ENCODE measurements around the gene KIAA1328. TPM values are rescaled to one million over a fixed set of nuclear protein-coding genes. Genes with fewer than 3 reads are reported as not detected.

The KIAA1328 gene
- total RNA-seq, 4 donors from 2014 or later = 23.4 to 53.3 (median 26.8) TPM

GRCh38 chr18:36839835-36840234 is 10.9 kb downstream of the KIAA1328 start:
- no peak for DNase-seq (ENCODE audit: low spot score in 2 of 2)
- H3K9me3 ChIP-seq = peaks cover 0 to 4% (median 0%) of the 10 kb centered on the region in 4 donors
- H3K36me3 ChIP-seq = peaks cover 0 to 56% (median 0%) of the 10 kb centered on the region in 3 donors
- no peaks in the 10 kb centered on the region for H3K4me1 ChIP-seq
- WGBS, 2 donors = 96% methylated on average over 4 of the region's 4 CpGs
- H3K27ac ChIP-seq = no peak overlapping the region
- no peaks in the 10 kb centered on the region for H3K27me3 ChIP-seq
- no peak overlapping the region for H3K4me3 ChIP-seq
- TF ChIP-seq POLR2A (IDR thresholded peaks at IDR 0.05) (no peak), EP300 (IDR thresholded peaks at IDR 0.05) (no peak), CTCF (IDR thresholded peaks at IDR 0.05) (no peak)

GRCh38 chr18:36843199-36843598 is 14.3 kb downstream of the KIAA1328 start:
- Histone ChIP-seq H3K4me1 (no peaks in the 10 kb centered on the region), H3K4me3 (no peak overlapping the region), H3K27me3 (no peaks in the 10 kb centered on the region), H3K9me3 (peaks cover 0 to 4% (median 0%) of the 10 kb centered on the region in 4 donors), H3K27ac (no peak overlapping the region), H3K36me3 (peaks cover 0 to 24% (median 0%) of the 10 kb centered on the region in 3 donors)
- DNase-seq (ENCODE audit: low spot score in 2 of 2) = no peak
- 90 to 98% methylated on average over 5 of the region's 5 CpGs for WGBS, 2 donors
- TF ChIP-seq CTCF (IDR thresholded peaks at IDR 0.05) (no peak), POLR2A (IDR thresholded peaks at IDR 0.05) (no peak), EP300 (IDR thresholded peaks at IDR 0.05) (no peak)

- Histone ChIP-seq H3K9me3 (peaks cover 0 to under 1% (median 0%) of the 10 kb centered on the region in 4 donors), H3K27me3 (no peaks in the 10 kb centered on the region), H3K4me1 (no peaks in the 10 kb centered on the region), H3K27ac (no peak overlapping the region), H3K36me3 (peaks cover 0 to 19% (median 0%) of the 10 kb centered on the region in 3 donors), H3K4me3 (no peak overlapping the region)
- no peak for DNase-seq (ENCODE audit: low spot score in 2 of 2)
- no peak for TF ChIP-seq EP300 (IDR thresholded peaks at IDR 0.05)
- no peak for TF ChIP-seq CTCF (IDR thresholded peaks at IDR 0.05)
- no peak for TF ChIP-seq POLR2A (IDR thresholded peaks at IDR 0.05)
- WGBS, 2 donors = 71 to 74% methylated on average over 2 of the region's 2 CpGs
These were observed 14.9 kb downstream of the KIAA1328 start for GRCh38 chr18:36843784-36844183.

GRCh38 chr18:36848609-36849008 is 19.7 kb downstream of the KIAA1328 start:
- Histone ChIP-seq H3K27me3 (no peaks in the 10 kb centered on the region), H3K27ac (no peak overlapping the region), H3K9me3 (peaks cover 0 to 14% (median 7%) of the 10 kb centered on the region in 4 donors), H3K36me3 (peaks cover 0 to 25% (median 0%) of the 10 kb centered on the region in 3 donors), H3K4me3 (no peak overlapping the region), H3K4me1 (no peaks in the 10 kb centered on the region)
- 89 to 94% methylated on average over 2 of the region's 2 CpGs for WGBS, 2 donors
- no peak for TF ChIP-seq POLR2A (IDR thresholded peaks at IDR 0.05)
- TF ChIP-seq CTCF (IDR thresholded peaks at IDR 0.05) = no peak
- TF ChIP-seq EP300 (IDR thresholded peaks at IDR 0.05) = no peak
- DNase-seq (ENCODE audit: low spot score in 2 of 2) = no peak

GRCh38 chr18:36849288-36850006 is 20.5 kb downstream of the KIAA1328 start:
- Histone ChIP-seq H3K27me3 (no peaks in the 10 kb centered on the region), H3K4me1 (no peaks in the 10 kb centered on the region), H3K27ac (no peak overlapping the region), H3K4me3 (no peak overlapping the region), H3K9me3 (peaks cover 0 to 14% (median 7%) of the 10 kb centered on the region in 4 donors), H3K36me3 (peaks cover 0 to 33% (median 0%) of the 10 kb centered on the region in 3 donors)
- TF ChIP-seq POLR2A (IDR thresholded peaks at IDR 0.05) (no peak), EP300 (IDR thresholded peaks at IDR 0.05) (no peak)
- 38 to 59% methylated on average over 2 of the region's 2 CpGs for WGBS, 2 donors
- DNase-seq (ENCODE audit: low spot score in 2 of 2) = no peak

Measured in tibial nerve (tissue), 4 donors.